GM19463 (cell line): ENCODE data around the gene CBY1.
"Not testable (repeated sequence)": the region's sequence is repeated elsewhere in the genome, so short reads cannot be mapped to it uniquely, and the experiment has no call there.

Experiments used
- ATAC-seq: cut with Tn5 transposase; IDR thresholded peaks from one replicate; pipeline ENCODE4 v1.9.1; 2021; ENCODE audit warnings: mild to moderate bottlenecking, moderate library complexity; ENCODE audit not compliant: unreplicated experiment

The CBY1 gene

GRCh38 chr22:38656256-38657044 lies at the start of gene CBY1, which contains the start of gene FAM227A:
CBY1 (plus strand) TSS chr22:38656638; CDS start chr22:38668055, 11,417 bp downstream.
FAM227A (minus strand) TSS chr22:38656392; CDS start chr22:38650168, 6,224 bp downstream.
- peak; percentile 69 for ATAC-seq

GRCh38 chr22:38607680-38608079 lies 48.8 kb upstream of the CBY1 start:
- no peak for ATAC-seq

- ATAC-seq: no peak
These were observed 47.3 kb upstream of the CBY1 start for GRCh38 chr22:38608992-38609750.

GRCh38 chr22:38610234-38610633 lies 46.2 kb upstream of the CBY1 start:
- ATAC-seq: no peak

GRCh38 chr22:38611559-38611958 lies 44.9 kb upstream of the CBY1 start:
- ATAC-seq: no peak

GRCh38 chr22:38612217-38613006 lies 44.0 kb upstream of the CBY1 start:
- no peak for ATAC-seq

GRCh38 chr22:38613588-38613987 lies 42.9 kb upstream of the CBY1 start:
- no peak for ATAC-seq

GRCh38 chr22:38614332-38615063 lies 41.9 kb upstream of the CBY1 start:
- ATAC-seq: no peak

GRCh38 chr22:38615064-38615405 lies 41.4 kb upstream of the CBY1 start:
- not testable (repeated sequence) for ATAC-seq

- no peak for ATAC-seq
These were observed 38.2 kb upstream of the CBY1 start for GRCh38 chr22:38618258-38618657.

- ATAC-seq: no peak
These were observed 37.8 kb upstream of the CBY1 start for GRCh38 chr22:38618682-38619081.

GRCh38 chr22:38623351-38623750 lies 33.1 kb upstream of the CBY1 start:
- no peak for ATAC-seq

- no peak for ATAC-seq
These were observed 28.0 kb upstream of the CBY1 start for GRCh38 chr22:38628444-38628843.

- ATAC-seq: no peak
These were observed 27.3 kb upstream of the CBY1 start for GRCh38 chr22:38629108-38629507.

- no peak for ATAC-seq
These were observed 24.7 kb upstream of the CBY1 start for GRCh38 chr22:38631724-38632123.

GRCh38 chr22:38632528-38632927 lies 23.9 kb upstream of the CBY1 start:
- ATAC-seq: no peak

- no peak for ATAC-seq
These were observed 18.2 kb upstream of the CBY1 start for GRCh38 chr22:38638216-38638615.

- no peak for ATAC-seq
These were observed 17.7 kb upstream of the CBY1 start for GRCh38 chr22:38638728-38639127.

- ATAC-seq: no peak
These were observed 14.9 kb upstream of the CBY1 start for GRCh38 chr22:38641476-38642040.

- not testable (repeated sequence) for ATAC-seq
These were observed 12.2 kb upstream of the CBY1 start for GRCh38 chr22:38644245-38644644.
